MM.1S (cell line): Measurements from ENCODE around the gene CDC27.

ENCODE experiments used
- DNase-seq: peaks from one replicate; pipeline ENCODE4 v3.0.0-alpha.2; 2015
- H2AFZ ChIP-seq: fragments of 300-600 bp; sonication (generic); 2 replicates; pipeline ENCODE4 v1.6.0; 2016; ENCODE audit warnings: antibody characterized with exemption, low read length
- H3F3A ChIP-seq: fragments of 300-600 bp; sonication (generic); 2 replicates; pipeline ENCODE4 v1.6.1; 2016; ENCODE audit warnings: mild to moderate bottlenecking, antibody characterized with exemption, low read length, moderate library complexity, mixed read lengths; ENCODE audit not compliant: insufficient read depth
- H3K27ac ChIP-seq: fragments of 300-600 bp; sonication (generic); 2 replicates; pipeline ENCODE4 v1.5.1; 2016; ENCODE audit warnings: mild to moderate bottlenecking, low read length
- H3K27me3 ChIP-seq: fragments of 300-600 bp; sonication (generic); replicated peaks from 2 replicates; pipeline ENCODE4 v1.6.0; 2016; ENCODE audit warnings: low read length; ENCODE audit not compliant: insufficient read depth
- H3K36me3 ChIP-seq: fragments of 300-600 bp; sonication (generic); replicated peaks from 2 replicates; pipeline ENCODE4 v1.6.1; 2016; ENCODE audit warnings: mild to moderate bottlenecking, low read length, mixed read lengths; ENCODE audit not compliant: insufficient read depth
- H3K4me1 ChIP-seq: fragments of 300-600 bp; sonication (generic); 2 replicates; pipeline ENCODE4 v1.6.1; 2016; ENCODE audit warnings: low read length, mixed read lengths
- H3K4me2 ChIP-seq: fragments of 300-600 bp; sonication (generic); 2 replicates; pipeline ENCODE4 v1.6.0; 2016; ENCODE audit warnings: low read depth, low read length
- H3K4me3 ChIP-seq: fragments of 300-600 bp; sonication (generic); 2 replicates; pipeline ENCODE4 v1.5.1; 2016; ENCODE audit warnings: low read length, mixed read lengths
- H3K79me2 ChIP-seq: fragments of 300-600 bp; sonication (generic); 2 replicates; pipeline ENCODE4 v1.6.1; 2016; ENCODE audit warnings: mixed run types, low read length, mixed read lengths
- H3K9ac ChIP-seq: fragments of 300-600 bp; sonication (generic); 2 replicates; pipeline ENCODE4 v1.6.1; 2016; ENCODE audit warnings: low read length, mixed read lengths
- H3K9me2 ChIP-seq: fragments of 300-600 bp; sonication (generic); replicated peaks from 2 replicates; pipeline ENCODE4 v1.6.1; 2016; ENCODE audit warnings: mild to moderate bottlenecking, low read length, mixed read lengths; ENCODE audit not compliant: insufficient read depth
- H3K9me3 ChIP-seq: fragments of 300-600 bp; sonication (generic); replicated peaks from 2 replicates; pipeline ENCODE4 v1.6.1; 2016; ENCODE audit warnings: mild to moderate bottlenecking, low read length, mixed read lengths; ENCODE audit not compliant: insufficient read depth
- H4K20me1 ChIP-seq: fragments of 300-600 bp; sonication (generic); 2 replicates; pipeline ENCODE4 v1.6.1; 2016; ENCODE audit warnings: mild to moderate bottlenecking, low read length, moderate library complexity, mixed read lengths; ENCODE audit not compliant: insufficient read depth
- EZH2 ChIP-seq: fragments of 300-600 bp; sonication (generic); optimal IDR thresholded peaks from 2 replicates; pipeline ENCODE3; 2017; ENCODE audit warnings: low read depth, mild to moderate bottlenecking, antibody characterized with exemption, low read length, mixed read lengths
- EZH2phosphoT487 ChIP-seq: fragments of 300-600 bp; sonication (generic); IDR thresholded peaks from 2 replicates; pipeline ENCODE4 v1.6.1; 2018; ENCODE audit warnings: antibody characterized with exemption, low read length
- TF ChIP-seq, protein P1 (sequence below): fragments of 300-600 bp; sonication (generic); IDR thresholded peaks from 2 replicates; pipeline ENCODE4 v1.5.1; 2016; ENCODE audit warnings: antibody characterized with exemption, low read length, mixed read lengths

Gene CDC27

GRCh38 chr17:47222047-47222446 is 33.0 kb upstream of the CDC27 start:
- Histone ChIP-seq H4K20me1 (no peaks in the 10 kb centered on the region), H3F3A (no peaks in the 10 kb centered on the region), H3K4me2 (no peak overlapping the region), H2AFZ (no peak overlapping the region), H3K4me1 (no peaks in the 10 kb centered on the region), H3K9ac (no peak overlapping the region), H3K9me3 (no peaks in the 10 kb centered on the region), H3K36me3 (no peaks in the 10 kb centered on the region), H3K9me2 (no peaks in the 10 kb centered on the region), H3K79me2 (no peaks in the 10 kb centered on the region), H3K4me3 (no peak overlapping the region), H3K27ac (no peak overlapping the region), H3K27me3 (no peaks in the 10 kb centered on the region)
- no peak for DNase-seq
- TF ChIP-seq EZH2phosphoT487, result no peak
- TF ChIP-seq EZH2, result no peak
- TF ChIP-seq, protein P1, sequence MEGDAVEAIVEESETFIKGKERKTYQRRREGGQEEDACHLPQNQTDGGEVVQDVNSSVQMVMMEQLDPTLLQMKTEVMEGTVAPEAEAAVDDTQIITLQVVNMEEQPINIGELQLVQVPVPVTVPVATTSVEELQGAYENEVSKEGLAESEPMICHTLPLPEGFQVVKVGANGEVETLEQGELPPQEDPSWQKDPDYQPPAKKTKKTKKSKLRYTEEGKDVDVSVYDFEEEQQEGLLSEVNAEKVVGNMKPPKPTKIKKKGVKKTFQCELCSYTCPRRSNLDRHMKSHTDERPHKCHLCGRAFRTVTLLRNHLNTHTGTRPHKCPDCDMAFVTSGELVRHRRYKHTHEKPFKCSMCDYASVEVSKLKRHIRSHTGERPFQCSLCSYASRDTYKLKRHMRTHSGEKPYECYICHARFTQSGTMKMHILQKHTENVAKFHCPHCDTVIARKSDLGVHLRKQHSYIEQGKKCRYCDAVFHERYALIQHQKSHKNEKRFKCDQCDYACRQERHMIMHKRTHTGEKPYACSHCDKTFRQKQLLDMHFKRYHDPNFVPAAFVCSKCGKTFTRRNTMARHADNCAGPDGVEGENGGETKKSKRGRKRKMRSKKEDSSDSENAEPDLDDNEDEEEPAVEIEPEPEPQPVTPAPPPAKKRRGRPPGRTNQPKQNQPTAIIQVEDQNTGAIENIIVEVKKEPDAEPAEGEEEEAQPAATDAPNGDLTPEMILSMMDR, result no peak

DNA sequence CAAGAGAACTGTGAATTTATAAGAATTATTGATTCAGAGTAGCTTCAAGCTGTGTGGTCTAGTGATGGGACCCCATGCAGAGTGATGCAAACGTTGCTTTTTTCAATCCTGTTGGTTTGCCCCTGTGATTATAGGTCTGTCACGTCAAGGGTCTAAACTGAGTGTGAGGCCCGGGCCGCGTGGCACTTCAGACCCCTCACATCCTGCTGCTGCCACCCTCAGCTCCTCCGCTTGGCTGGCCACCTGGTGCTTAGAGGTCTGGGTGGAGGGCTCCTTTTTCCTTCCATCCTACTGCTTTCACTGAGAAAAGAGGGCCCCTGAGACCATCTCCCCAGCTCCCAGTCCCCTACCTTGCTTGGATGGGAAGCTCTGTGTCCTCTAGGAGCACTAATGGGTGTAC is 32.1 kb upstream of the CDC27 start:
- Histone ChIP-seq H3K9me3 (no peaks in the 10 kb centered on the region), H3K9me2 (no peaks in the 10 kb centered on the region), H3F3A (no peaks in the 10 kb centered on the region), H3K27ac (no peak overlapping the region), H4K20me1 (no peaks in the 10 kb centered on the region), H2AFZ (no peak overlapping the region), H3K36me3 (no peaks in the 10 kb centered on the region), H3K4me3 (no peak overlapping the region), H3K4me2 (no peak overlapping the region), H3K4me1 (no peaks in the 10 kb centered on the region), H3K9ac (no peak overlapping the region), H3K79me2 (no peaks in the 10 kb centered on the region), H3K27me3 (no peaks in the 10 kb centered on the region)
- TF ChIP-seq EZH2 (no peak), EZH2phosphoT487 (no peak)
- TF ChIP-seq, protein P1, result no peak
- no peak for DNase-seq

DNA sequence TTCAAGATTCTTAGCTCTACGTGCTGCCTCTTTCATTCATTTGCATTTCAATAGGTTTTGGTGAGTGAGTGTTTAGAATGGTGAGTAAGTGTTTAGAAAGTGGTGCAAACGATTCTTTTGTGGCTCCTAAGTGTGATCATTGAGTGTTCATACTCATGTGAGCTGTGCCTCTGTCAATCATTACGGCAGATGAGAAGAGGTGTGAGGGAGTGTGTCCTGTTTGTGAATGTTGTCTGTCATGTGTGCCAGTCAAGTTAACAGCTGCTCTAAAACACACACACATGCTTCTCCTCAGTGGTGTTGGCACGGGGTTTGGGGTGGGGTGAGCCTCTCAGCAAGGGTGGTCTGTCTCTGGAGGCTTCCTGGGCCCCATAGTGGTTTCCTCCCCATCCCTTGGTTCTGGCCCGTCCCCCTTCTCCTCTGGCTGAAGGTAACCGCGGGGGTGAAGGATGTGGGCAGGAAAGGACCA is 31.5 kb upstream of the CDC27 start:
- H3K9ac ChIP-seq, result no peak overlapping the region
- DNase-seq, result no peak
- no peak overlapping the region for H3K27ac ChIP-seq
- no peak for TF ChIP-seq EZH2phosphoT487
- TF ChIP-seq, protein P1, result no peak
- no peaks in the 10 kb centered on the region for H3K79me2 ChIP-seq
- H3K36me3 ChIP-seq, result no peaks in the 10 kb centered on the region
- H3K4me1 ChIP-seq, result no peaks in the 10 kb centered on the region
- H3K9me3 ChIP-seq, result no peaks in the 10 kb centered on the region
- no peak overlapping the region for H2AFZ ChIP-seq
- no peaks in the 10 kb centered on the region for H3F3A ChIP-seq
- H3K4me3 ChIP-seq, result no peak overlapping the region
- H4K20me1 ChIP-seq, result no peaks in the 10 kb centered on the region
- H3K9me2 ChIP-seq, result no peaks in the 10 kb centered on the region
- H3K27me3 ChIP-seq, result no peaks in the 10 kb centered on the region
- no peak overlapping the region for H3K4me2 ChIP-seq
